ENCODE results near the gene COX5A.

DNA sequence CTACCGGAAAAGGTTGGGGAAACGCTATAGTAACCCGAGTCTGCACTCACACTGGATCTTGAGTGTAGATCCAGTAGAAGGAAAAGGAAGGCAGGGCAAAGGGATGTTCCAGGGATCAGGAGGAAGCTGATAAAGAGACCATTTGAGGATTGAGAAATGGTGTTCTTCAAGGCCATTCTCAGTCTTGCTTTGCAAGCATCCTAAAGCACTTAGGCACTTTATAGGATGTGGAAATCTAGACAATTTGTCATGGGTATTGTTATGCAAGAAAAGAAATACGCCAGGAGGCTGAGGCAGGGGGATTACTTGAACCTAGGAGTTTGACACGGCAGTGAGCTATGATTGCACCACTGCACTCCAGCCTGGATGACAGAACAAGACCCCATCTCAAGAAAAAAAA lies 44.3 kb upstream of the COX5A start:
- TF ChIP-seq, protein P1, sequence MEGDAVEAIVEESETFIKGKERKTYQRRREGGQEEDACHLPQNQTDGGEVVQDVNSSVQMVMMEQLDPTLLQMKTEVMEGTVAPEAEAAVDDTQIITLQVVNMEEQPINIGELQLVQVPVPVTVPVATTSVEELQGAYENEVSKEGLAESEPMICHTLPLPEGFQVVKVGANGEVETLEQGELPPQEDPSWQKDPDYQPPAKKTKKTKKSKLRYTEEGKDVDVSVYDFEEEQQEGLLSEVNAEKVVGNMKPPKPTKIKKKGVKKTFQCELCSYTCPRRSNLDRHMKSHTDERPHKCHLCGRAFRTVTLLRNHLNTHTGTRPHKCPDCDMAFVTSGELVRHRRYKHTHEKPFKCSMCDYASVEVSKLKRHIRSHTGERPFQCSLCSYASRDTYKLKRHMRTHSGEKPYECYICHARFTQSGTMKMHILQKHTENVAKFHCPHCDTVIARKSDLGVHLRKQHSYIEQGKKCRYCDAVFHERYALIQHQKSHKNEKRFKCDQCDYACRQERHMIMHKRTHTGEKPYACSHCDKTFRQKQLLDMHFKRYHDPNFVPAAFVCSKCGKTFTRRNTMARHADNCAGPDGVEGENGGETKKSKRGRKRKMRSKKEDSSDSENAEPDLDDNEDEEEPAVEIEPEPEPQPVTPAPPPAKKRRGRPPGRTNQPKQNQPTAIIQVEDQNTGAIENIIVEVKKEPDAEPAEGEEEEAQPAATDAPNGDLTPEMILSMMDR (conservative IDR thresholded peaks at IDR 0.05 in 1 of 2, IDR thresholded peaks at IDR 0.05 in 1 of 2; ENCODE audit: low read depth in 1 of 2, low read length in 2 of 2), result no peak
- no peak for TF ChIP-seq EZH2 (IDR thresholded peaks at IDR 0.05; ENCODE audit: low read length, missing control alignments)

Data from fibroblast of lung (primary cell).